ENCODE measurements around the gene PIK3R5.

The PIK3R5 gene

GRCh38 chr17:8912084-8912981, 53.2 kb downstream of the PIK3R5 start:
- Histone ChIP-seq H3K9me3 (ENCODE audit: severe bottlenecking) (peaks cover 6% of the 10 kb centered on the region), H3K4me3 (ENCODE audit: low read depth, low read length) (no peak overlapping the region), H3K36me3 (no peaks in the 10 kb centered on the region), H3K27ac (no peak overlapping the region), H3K27me3 (ENCODE audit: insufficient read depth, low read depth, severe bottlenecking) (no peaks in the 10 kb centered on the region)
- TF ChIP-seq, protein P1, sequence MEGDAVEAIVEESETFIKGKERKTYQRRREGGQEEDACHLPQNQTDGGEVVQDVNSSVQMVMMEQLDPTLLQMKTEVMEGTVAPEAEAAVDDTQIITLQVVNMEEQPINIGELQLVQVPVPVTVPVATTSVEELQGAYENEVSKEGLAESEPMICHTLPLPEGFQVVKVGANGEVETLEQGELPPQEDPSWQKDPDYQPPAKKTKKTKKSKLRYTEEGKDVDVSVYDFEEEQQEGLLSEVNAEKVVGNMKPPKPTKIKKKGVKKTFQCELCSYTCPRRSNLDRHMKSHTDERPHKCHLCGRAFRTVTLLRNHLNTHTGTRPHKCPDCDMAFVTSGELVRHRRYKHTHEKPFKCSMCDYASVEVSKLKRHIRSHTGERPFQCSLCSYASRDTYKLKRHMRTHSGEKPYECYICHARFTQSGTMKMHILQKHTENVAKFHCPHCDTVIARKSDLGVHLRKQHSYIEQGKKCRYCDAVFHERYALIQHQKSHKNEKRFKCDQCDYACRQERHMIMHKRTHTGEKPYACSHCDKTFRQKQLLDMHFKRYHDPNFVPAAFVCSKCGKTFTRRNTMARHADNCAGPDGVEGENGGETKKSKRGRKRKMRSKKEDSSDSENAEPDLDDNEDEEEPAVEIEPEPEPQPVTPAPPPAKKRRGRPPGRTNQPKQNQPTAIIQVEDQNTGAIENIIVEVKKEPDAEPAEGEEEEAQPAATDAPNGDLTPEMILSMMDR (IDR thresholded peaks at IDR 0.05; ENCODE audit: low read depth, low read length): no peak
- peak; percentile 59 for DNase-seq

DNA sequence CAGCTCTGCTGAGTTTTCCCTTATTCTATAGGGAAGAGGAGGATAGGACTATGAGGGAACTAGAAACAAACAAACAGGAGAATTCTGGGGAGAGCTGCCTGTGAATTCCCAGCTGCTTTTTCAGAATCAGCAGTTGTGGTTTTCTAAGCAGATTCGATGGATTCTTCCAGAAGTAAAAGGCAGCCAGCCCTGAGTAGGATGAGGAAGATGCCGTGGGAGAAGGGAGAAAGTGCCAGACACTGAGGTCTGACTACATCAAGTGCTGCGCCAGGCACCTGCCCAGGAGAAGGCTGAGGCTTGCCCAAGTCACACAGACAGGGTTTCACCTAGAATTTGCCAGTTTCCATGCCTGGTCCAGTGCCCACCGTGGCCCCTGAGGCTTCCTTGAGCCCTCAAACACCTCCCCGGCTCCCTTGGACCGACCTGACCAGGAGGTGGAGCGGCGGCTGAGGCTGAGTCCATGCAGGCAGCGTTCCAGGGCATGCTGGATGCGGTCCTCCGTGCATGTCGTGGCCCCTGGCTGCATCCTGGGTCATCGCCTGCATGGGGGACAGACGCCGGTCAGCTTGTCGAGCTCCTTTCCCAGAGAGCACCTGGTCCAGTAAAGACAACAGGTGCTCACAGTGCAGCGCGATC, 54.4 kb downstream of the PIK3R5 start:
- H3K4me3 ChIP-seq (ENCODE audit: low read depth, low read length): no peak overlapping the region
- H3K27me3 ChIP-seq (ENCODE audit: insufficient read depth, low read depth, severe bottlenecking): no peaks in the 10 kb centered on the region
- TF ChIP-seq, protein P1 (IDR thresholded peaks at IDR 0.05; ENCODE audit: low read depth, low read length): no peak
- H3K27ac ChIP-seq: no peak overlapping the region
- no peaks in the 10 kb centered on the region for H3K36me3 ChIP-seq
- no peak for DNase-seq
- H3K9me3 ChIP-seq (ENCODE audit: severe bottlenecking): no peaks in the 10 kb centered on the region

DNA sequence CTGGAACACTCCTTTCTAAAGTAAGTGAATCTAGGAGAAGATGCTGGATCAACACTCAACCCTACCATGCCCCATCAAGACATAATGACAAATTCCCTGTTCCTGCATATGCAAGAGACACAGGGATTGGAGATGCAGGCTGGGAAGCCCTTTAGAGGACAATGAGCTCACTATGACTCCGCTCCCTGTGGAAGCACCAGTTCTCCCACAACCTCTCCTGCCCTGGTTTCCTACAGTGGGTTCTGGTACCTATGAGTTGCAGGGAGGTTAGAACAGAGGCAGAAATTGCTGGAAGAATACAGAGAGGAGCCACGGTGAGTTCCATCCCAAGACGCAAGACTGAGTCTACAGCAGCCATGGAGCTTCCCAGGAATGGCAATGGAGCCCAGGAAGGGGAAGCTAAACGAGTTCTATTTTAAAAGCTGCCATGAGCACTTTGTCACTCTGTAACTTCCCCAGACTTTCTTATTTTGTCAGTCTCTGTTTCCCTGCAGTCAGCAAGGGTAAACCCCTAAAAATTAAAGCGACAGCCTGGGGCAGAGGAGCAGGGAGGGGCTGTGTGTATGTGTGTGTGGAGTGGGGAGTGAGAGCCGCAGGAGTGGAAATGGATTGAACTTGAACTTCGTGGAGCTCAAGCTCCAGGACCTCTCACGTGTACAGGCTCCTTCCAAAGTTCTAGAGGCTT, 55.8 kb downstream of the PIK3R5 start:
- Histone ChIP-seq H3K4me3 (ENCODE audit: low read depth, low read length) (no peak overlapping the region), H3K27me3 (ENCODE audit: insufficient read depth, low read depth, severe bottlenecking) (no peaks in the 10 kb centered on the region), H3K27ac (no peak overlapping the region), H3K36me3 (no peaks in the 10 kb centered on the region), H3K9me3 (ENCODE audit: severe bottlenecking) (no peaks in the 10 kb centered on the region)
- DNase-seq: no peak
- TF ChIP-seq, protein P1 (IDR thresholded peaks at IDR 0.05; ENCODE audit: low read depth, low read length): no peak

- no peak for DNase-seq
- no peaks in the 10 kb centered on the region for H3K27me3 ChIP-seq (ENCODE audit: insufficient read depth, low read depth, severe bottlenecking)
- H3K9me3 ChIP-seq (ENCODE audit: severe bottlenecking): no peaks in the 10 kb centered on the region
- TF ChIP-seq, protein P1 (IDR thresholded peaks at IDR 0.05; ENCODE audit: low read depth, low read length): no peak
- H3K4me3 ChIP-seq (ENCODE audit: low read depth, low read length): no peak overlapping the region
- no peak overlapping the region for H3K27ac ChIP-seq
- no peaks in the 10 kb centered on the region for H3K36me3 ChIP-seq
Measured at GRCh38 chr17:8905331-8905730, 60.2 kb downstream of the PIK3R5 start.

GRCh38 chr17:8904686-8905085, 60.8 kb downstream of the PIK3R5 start:
- H3K27ac ChIP-seq: no peak overlapping the region
- no peaks in the 10 kb centered on the region for H3K36me3 ChIP-seq
- H3K4me3 ChIP-seq (ENCODE audit: low read depth, low read length): no peak overlapping the region
- no peaks in the 10 kb centered on the region for H3K27me3 ChIP-seq (ENCODE audit: insufficient read depth, low read depth, severe bottlenecking)
- TF ChIP-seq, protein P1 (IDR thresholded peaks at IDR 0.05; ENCODE audit: low read depth, low read length): no peak
- DNase-seq: no peak
- no peaks in the 10 kb centered on the region for H3K9me3 ChIP-seq (ENCODE audit: severe bottlenecking)
